HG03097 (cell line): Measurements from ENCODE around the gene SLC35F1.

ENCODE experiments used
- ATAC-seq: cut with Tn5 transposase; IDR thresholded peaks from one replicate; pipeline ENCODE4 v1.9.1; 2021; ENCODE audit not compliant: unreplicated experiment, low FRiP score

Gene SLC35F1

DNA sequence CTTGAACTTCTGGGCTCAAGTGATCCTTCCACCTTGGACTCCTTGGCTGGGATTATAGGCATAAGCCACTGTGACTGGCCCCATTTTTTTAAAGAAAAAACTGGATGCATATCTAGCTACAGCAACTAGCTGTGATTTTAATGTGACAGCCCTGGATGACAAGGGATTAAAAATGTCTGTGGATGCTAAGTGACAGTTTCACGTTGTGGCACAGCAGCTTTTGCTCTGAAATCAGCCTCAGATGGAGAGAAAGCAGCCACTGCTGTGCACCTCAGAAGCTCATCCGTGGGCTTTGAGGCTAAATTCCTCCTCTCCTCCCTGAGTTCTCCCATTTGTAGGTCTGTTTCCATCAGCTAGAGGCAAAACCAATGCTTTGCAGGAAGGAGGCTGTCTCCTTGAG lies 195.3 kb downstream of the SLC35F1 start:
- no peak for ATAC-seq

- no peak for ATAC-seq
Measured at GRCh38 chr6:118103381-118104146, 196.5 kb downstream of the SLC35F1 start.

DNA sequence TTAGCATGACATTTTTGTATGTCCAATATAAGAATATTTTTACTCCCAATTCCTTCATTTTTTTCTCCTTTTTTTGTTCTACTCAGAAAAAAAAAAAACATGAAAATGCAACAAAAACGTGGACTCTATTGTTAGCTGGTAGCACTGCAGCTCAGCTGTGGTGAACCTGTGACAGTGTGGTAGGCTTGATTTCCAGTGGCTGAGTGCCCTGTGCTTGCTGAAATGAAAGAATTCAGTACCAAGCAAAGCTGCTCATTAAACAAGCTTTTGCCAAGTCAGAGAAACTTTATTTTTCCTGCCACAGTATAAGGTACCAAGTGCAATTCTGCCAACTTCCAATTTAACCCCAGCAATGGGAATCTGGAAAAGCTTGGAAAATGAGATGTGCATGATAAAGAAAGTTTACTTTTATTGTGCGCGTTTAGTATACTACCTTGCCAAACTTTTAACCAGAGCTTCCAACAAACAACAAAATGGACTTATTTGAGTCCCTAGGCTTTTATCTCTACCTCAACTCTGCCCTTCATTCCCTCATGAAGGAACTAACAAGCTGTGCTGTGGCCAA lies 215.2 kb downstream of the SLC35F1 start:
- no peak for ATAC-seq

- ATAC-seq: no peak
Measured at GRCh38 chr6:118122801-118123200, 215.7 kb downstream of the SLC35F1 start.

DNA sequence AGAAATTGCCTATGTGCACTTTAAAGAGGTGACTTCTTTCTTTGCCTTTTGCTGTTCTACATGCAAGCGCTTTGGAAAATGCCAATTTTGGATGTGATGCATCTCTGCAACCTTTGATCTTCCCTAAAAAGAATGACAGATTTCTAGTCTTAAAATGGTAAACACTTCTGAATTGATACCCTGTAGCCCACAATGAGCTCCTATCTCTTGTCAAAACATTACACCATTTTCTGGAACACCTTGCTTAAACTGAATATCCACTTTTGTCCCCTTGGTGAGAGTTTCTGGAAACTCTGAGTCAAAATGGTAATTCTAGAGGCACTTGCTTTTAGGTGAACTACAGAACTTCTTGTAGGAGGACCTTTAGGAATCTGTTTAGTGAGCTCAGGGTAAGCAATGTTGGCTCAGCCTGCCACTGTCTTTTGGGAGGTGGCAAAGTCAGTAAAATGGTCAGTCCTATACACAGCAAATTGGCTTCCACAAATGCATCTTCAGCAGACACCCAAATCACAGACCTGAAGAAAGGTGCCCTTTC lies 216.5 kb downstream of the SLC35F1 start:
- no peak for ATAC-seq

GRCh38 chr6:118124851-118125250 lies 217.8 kb downstream of the SLC35F1 start:
- ATAC-seq: no peak

GRCh38 chr6:118128755-118129154 lies 221.7 kb downstream of the SLC35F1 start:
- no peak for ATAC-seq

GRCh38 chr6:118134206-118134605 lies 227.1 kb downstream of the SLC35F1 start:
- no peak for ATAC-seq

- no peak for ATAC-seq
Measured at GRCh38 chr6:118134736-118135135, 227.7 kb downstream of the SLC35F1 start.

DNA sequence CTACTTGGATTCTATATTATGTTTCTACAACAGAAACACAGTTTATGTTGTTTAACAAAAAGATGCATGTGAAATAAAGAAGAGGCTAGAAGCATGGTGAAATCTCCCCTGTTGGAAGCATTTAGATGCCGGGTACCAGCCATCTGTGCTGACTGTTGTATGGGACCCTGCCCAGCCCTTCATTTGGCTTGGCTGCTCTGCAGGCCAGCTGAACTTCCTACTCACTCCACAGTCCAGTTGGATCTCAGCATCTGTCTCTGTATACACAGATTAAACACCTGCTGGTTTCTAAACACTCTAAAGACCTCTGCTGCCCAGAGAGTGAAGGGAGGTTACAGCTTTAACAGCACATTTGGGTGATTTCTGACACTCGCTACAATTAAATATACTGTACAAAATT lies 228.3 kb downstream of the SLC35F1 start:
- no peak for ATAC-seq

DNA sequence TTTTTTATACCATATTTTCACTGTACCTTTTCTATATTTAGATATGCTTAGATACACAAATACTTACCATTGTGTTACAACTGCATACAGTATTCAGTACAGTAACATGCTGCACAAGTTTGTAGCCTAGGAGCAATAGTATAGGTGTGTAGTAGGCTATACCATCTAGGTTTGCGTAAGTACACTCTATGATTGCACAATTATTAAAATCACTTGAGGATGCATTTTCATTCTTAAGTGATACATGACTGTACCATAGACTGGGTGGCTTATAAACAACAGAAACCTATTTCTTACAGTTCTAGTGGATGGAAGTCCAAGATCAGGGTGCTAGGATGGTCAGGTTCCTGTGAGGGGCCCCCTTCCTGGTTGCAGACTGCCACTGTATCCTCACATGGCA lies 234.1 kb downstream of the SLC35F1 start:
- ATAC-seq: no peak

DNA sequence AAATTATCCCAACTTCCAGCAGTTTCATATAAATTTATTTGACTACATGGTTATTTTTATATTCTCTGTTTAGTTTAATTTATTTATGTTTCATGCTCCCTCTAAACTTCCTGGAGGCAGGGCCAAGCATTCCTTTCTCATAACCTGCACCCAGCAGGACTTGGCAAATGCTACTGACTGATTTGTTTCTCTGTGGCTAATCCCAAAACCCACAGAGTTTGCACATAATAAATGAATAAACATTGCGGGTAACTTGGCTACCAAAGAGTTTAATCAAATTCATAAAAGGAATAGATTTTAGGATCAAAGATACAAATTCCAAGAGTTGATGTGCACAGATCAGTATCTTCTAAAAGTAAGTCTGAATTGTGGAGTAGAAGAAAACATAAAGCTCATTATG lies 239.5 kb downstream of the SLC35F1 start:
- no peak for ATAC-seq

DNA sequence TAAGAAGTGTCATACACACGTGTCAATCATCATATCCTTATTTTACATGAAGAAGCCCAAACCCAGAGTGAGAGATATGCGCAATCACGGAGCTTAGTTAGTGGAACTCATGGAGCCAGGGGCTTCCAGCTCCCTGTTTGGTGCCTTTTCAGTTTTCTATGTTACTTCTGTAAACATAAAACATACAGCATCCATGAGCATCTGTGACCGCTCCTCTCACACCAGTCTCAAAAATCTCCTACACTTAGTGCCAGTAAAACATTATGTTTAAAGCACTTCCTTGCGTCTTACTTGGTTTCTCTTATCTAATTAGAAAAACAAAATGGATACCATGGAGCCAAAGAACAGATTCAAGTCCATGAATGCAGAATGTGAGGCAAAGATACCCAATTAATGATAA lies 240.4 kb downstream of the SLC35F1 start:
- no peak for ATAC-seq

- ATAC-seq: no peak
Measured at GRCh38 chr6:118148561-118148960, 241.5 kb downstream of the SLC35F1 start.

DNA sequence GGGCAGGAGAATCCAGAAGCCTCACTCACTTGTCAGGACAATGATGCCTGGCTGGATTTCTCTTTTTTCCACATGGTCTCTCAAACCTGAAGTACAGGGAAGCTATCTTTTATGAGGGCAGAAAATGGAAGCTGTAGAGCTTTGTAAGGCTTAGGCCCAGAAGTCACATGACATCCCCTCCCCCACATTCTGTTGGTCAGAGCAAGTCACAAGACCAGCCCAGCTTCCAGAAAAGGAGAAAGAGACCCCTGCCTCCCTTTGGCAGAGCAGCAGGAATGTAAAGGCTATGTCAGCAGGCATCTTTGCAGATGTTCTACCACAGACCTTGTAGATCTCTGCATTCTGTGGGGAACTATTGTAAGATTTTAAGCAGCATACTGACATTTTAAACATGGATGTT lies 245.5 kb downstream of the SLC35F1 start:
- no peak for ATAC-seq

GRCh38 chr6:118161343-118161742 lies 254.3 kb downstream of the SLC35F1 start:
- ATAC-seq: no peak

GRCh38 chr6:118163542-118163941 lies 256.5 kb downstream of the SLC35F1 start:
- no peak for ATAC-seq

DNA sequence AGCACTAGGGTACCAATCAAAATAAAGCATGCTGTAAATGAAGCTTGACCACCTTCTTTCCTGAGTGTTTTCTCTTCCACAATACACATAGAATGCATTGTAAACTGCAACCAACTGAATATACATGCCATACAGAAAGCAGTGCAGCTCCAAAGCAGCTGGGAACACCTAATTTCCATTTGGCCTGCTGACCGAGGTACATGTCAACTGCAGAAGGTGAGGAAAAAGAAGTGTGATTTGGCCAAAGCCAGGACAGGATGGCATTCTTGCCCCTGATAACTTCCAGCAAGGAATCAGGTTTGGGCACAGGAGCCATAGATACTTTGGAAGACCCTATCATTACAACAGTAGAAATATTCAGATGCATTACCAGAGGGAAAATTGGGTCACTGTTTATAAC lies 258.4 kb downstream of the SLC35F1 start:
- ATAC-seq: no peak

DNA sequence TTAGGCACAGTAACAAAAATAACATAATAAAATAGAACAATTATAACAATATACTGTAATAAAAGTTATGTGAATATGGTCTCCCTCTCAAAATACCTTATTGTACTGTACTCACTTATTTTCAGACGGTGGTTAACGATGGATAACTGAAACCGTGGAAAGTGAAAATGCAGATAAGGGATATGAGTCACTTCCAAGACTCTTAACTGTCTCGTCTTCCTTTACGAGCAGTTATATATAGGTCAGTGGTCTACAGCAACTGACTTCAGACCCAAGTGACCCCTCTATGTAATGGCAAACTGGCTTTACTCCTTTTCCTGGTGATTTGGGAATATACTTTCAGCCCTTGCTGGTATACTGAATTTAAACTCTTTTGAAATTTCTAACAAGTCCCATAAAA lies 261.4 kb downstream of the SLC35F1 start:
- no peak for ATAC-seq

- no peak for ATAC-seq
Measured at GRCh38 chr6:118171852-118172251, 264.8 kb downstream of the SLC35F1 start.

DNA sequence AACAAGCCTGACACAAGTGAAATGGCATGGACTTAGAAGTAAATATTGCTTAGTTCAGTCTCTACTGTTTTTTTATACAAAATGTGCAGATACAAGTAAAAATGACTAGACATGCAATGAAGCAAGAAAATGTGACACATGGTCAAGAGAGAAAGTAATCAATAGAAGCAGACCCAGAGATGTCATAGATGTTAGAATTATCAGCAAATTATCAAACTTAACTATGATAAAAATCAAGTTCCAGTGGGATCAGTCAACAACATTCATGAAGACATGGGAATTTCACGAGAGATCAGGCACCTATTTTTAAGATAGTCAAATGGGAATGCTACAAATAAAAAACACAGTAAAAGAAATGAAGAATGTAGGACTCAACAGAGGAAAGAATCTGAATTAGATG lies 267.0 kb downstream of the SLC35F1 start:
- no peak for ATAC-seq

DNA sequence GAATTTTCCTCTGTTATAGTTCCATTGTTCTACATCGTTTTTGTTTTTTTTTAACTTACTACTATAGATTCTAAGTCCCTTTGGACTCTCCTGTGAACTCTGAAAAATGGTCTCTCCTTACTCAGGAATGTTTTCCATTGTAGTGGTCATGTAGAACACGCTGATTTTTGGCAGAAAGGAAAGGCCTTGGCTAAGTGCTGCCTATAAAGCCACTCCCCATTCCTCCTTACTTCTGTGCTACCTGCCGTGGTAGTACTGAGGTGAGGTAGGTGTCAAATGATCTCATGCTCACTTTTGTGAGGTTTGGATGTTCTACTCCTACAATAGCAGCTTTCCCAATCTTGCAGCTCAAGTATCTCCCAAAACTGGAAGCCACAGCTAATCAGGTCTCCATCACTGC lies 270.7 kb downstream of the SLC35F1 start:
- no peak for ATAC-seq
